Measurements from ENCODE around the gene MTMR11. TPM values are rescaled to one million over a fixed set of nuclear protein-coding genes. Genes with fewer than 3 reads are reported as not detected.

MTMR11 gene
- total RNA-seq, 6 experiments from 2014 or later: 6.1 to 11.5 (median 10.0) TPM

GRCh38 chr1:149936992-149937705 is 470 bp upstream of the MTMR11 start:
- Mint-ChIP-seq H3K27me3 (ENCODE audit: insufficient read depth) (peaks cover 10% of the 10 kb centered on the region), H3K27ac (peak overlapping the region; percentile 72), H3K4me3 (peak overlapping the region; percentile 98), H3K9me3 (no peaks in the 10 kb centered on the region), H3K4me1 (ENCODE audit: low read depth) (peaks cover 56% of the 10 kb centered on the region), H3K36me3 (ENCODE audit: low read depth) (peaks cover 8% of the 10 kb centered on the region)
- peak; percentile 36 for TF ChIP-seq CTCF (IDR thresholded peaks at IDR 0.05)
- DNase-seq: peak; percentile 51

GRCh38 chr1:149934356-149934755 is 2.3 kb downstream of the MTMR11 start:
- Mint-ChIP-seq H3K27me3 (ENCODE audit: insufficient read depth) (peaks cover 10% of the 10 kb centered on the region), H3K4me3 (no peak overlapping the region; the same call in 1 of the 2 replicates), H3K36me3 (ENCODE audit: low read depth) (peaks cover 24% of the 10 kb centered on the region), H3K9me3 (no peaks in the 10 kb centered on the region), H3K27ac (no peak overlapping the region), H3K4me1 (ENCODE audit: low read depth) (peaks cover 52% of the 10 kb centered on the region)
- no peak for TF ChIP-seq CTCF (IDR thresholded peaks at IDR 0.05)
- DNase-seq: no peak

DNA sequence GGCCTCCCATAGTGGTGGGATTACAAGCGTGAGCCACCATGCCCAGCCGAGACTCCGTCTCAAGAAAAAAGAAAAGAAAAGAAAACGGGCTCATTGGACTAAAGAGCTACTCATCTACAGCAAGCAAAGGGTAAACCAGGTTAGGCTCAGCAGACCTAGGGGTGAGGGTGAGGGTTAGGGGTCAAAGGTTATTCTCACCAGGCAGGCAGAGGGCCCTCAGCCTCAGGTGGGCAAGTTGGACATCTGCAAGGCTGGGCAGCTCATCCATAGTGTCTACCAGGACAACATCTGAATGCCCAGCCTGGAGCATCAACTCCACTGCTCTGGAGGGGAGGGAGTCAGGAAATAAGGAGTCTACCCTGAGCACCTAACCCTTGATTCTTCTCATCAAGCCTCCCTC is 3.5 kb downstream of the MTMR11 start:
- peaks cover 8% of the 10 kb centered on the region for H3K27me3 Mint-ChIP-seq (ENCODE audit: insufficient read depth)
- no peak for DNase-seq
- H3K27ac Mint-ChIP-seq: no peak overlapping the region
- no peak overlapping the region for H3K4me3 Mint-ChIP-seq
- peaks cover 35% of the 10 kb centered on the region for H3K36me3 Mint-ChIP-seq (ENCODE audit: low read depth)
- H3K9me3 Mint-ChIP-seq: no peaks in the 10 kb centered on the region
- H3K4me1 Mint-ChIP-seq (ENCODE audit: low read depth): peaks cover 53% of the 10 kb centered on the region
- no peak for TF ChIP-seq CTCF (IDR thresholded peaks at IDR 0.05)

- Mint-ChIP-seq H3K4me3 (no peak overlapping the region), H3K27me3 (ENCODE audit: insufficient read depth) (peaks cover 7% of the 10 kb centered on the region), H3K27ac (no peak overlapping the region), H3K36me3 (ENCODE audit: low read depth) (peaks cover 35% of the 10 kb centered on the region), H3K4me1 (ENCODE audit: low read depth) (peaks cover 49% of the 10 kb centered on the region), H3K9me3 (no peaks in the 10 kb centered on the region)
- DNase-seq: no peak
- no peak for TF ChIP-seq CTCF (IDR thresholded peaks at IDR 0.05)
Observed at GRCh38 chr1:149932474-149932873, 4.2 kb downstream of the MTMR11 start.

DNA sequence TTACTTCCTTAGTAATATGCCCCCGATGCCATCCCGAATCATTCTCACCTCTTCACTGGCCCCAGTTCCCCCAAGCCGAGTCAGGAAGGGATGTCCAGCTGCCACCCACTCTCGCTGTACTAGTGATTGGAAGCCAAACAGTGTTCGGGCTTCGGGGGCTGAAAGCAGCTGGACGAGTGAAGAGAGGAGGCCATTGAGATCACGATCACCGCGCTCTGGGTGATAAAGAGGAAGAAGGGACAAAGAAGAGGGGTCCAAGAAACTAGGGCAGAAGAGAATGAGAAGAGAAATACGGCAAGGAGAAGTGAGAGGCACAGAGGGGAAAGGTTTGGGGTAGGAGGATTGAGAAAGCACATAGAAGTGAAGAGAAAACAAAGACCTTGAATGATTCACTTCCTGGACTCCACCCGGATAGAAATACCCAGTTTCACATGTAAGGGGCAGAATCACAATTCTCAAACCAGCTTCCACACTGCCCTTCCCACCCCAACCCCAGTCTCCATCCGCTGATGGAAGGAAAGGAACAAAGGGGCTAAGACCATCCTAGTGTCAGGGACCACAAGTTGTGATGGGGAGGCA is 5.4 kb downstream of the MTMR11 start:
- DNase-seq: no peak

More for the DNA sequence above, 5.4 kb downstream of the MTMR11 start:
- H3K4me3 Mint-ChIP-seq: no peak overlapping the region
- peaks cover 42% of the 10 kb centered on the region for H3K4me1 Mint-ChIP-seq (ENCODE audit: low read depth)
- TF ChIP-seq CTCF (IDR thresholded peaks at IDR 0.05): no peak
- peaks cover 3% of the 10 kb centered on the region for H3K27me3 Mint-ChIP-seq (ENCODE audit: insufficient read depth)
- H3K27ac Mint-ChIP-seq: peak overlapping the region; percentile 66
- no peaks in the 10 kb centered on the region for H3K9me3 Mint-ChIP-seq
- H3K36me3 Mint-ChIP-seq (ENCODE audit: low read depth): peaks cover 44% of the 10 kb centered on the region

Measured in HFFc6 (cell line).